GM12878 (cell line): ENCODE results near the gene PES1. TPM values are rescaled to one million over a fixed set of nuclear protein-coding genes. Genes with fewer than 3 reads are reported as not detected.

Experiments used
- ATAC-seq: fragments of 200-7000 bp; cut with Tn5 transposase; 3 replicates; pipeline ENCODE4 v1.9.1; 2020; ENCODE audit warnings: mild to moderate bottlenecking, moderate library complexity
- BruUV-seq: library from RNA; stranded (reverse); fragments of 400-500 nt; replicated peaks from 2 replicates; lab custom pipeline; 2021; lab: Mats Ljungman, UMichigan
- CTCF ChIA-PET: fragments of 300-600 bp; sonication (Branson Sonifier 250); formaldehyde crosslinking; extraction: SDS; loops from one replicate; lab custom pipeline; 2021; ENCODE audit warnings: inconsistent platforms; lab: Yijun Ruan, JAX
- POLR2A ChIA-PET: fragments of 350-600 bp; formaldehyde crosslinking; extraction: SDS; loops from one replicate; lab custom pipeline; 2021; ENCODE audit warnings: inconsistent platforms; lab: Charles Lee
- RAD21 ChIA-PET: fragments of 300-600 bp; sonication (Branson Sonifier 250); formaldehyde crosslinking; loops from one replicate; lab custom pipeline; 2023; ENCODE audit warnings: antibody characterized with exemption; ENCODE audit not compliant: unreplicated experiment; lab: Charles Lee
- SMC1A ChIA-PET: fragments of 300-600 bp; sonication (Branson Sonifier 250); formaldehyde crosslinking; loops from one replicate; lab custom pipeline; 2023; ENCODE audit not compliant: unreplicated experiment, uncharacterized antibody; lab: Charles Lee
- DNase-seq: peaks from one replicate; pipeline ENCODE4 v3.0.0-alpha.2; 2011; ENCODE audit warnings: low read depth, low spot score
- FAIRE-seq: peaks from 3 replicates; lab custom pipeline; 2011; peaks lifted over from hg19 to GRCh38; lab: Jason Lieb, UNC
- H2AFZ ChIP-seq: 2 replicates; pipeline ENCODE4 v1.6.0; 2011; ENCODE audit warnings: low read depth, low read length, control low read depth; ENCODE audit not compliant: control insufficient read depth
- H3K27ac ChIP-seq: 2 replicates; pipeline ENCODE4 v1.5.1; 2011; ENCODE audit warnings: control low read depth; ENCODE audit not compliant: control insufficient read depth, insufficient read depth
- H3K27me3 ChIP-seq, 2 experiments: replicated peaks in 1 of 2; 2 replicates each; pipeline versions ENCODE4 v1.6.0 to v1.6.1; 2011; ENCODE audit warnings: low read length in 1 of 2; ENCODE audit not compliant: control insufficient read depth in 2 of 2, insufficient read depth in 2 of 2
- H3K36me3 ChIP-seq, 2 experiments: 2 replicates each; pipeline ENCODE4 v1.5.1; 2011; ENCODE audit warnings: low read length in 1 of 2; ENCODE audit not compliant: control insufficient read depth in 2 of 2, insufficient read depth in 2 of 2
- H3K4me1 ChIP-seq: 2 replicates; pipeline ENCODE4 v1.6.1; 2011; ENCODE audit warnings: mild to moderate bottlenecking, low read length, moderate library complexity, mixed read lengths; ENCODE audit not compliant: control insufficient read depth, insufficient read depth
- H3K4me2 ChIP-seq: 2 replicates; pipeline ENCODE4 v1.6.0; 2011; ENCODE audit warnings: control low read depth; ENCODE audit not compliant: control insufficient read depth, insufficient read depth
- H3K4me3 ChIP-seq: fragments of 200-600 bp; sonication (generic); 2 replicates; pipeline ENCODE4 v1.5.1; 2016
- H3K79me2 ChIP-seq: 2 replicates; pipeline ENCODE4 v1.6.0; 2011; ENCODE audit warnings: low read length; ENCODE audit not compliant: control insufficient read depth, insufficient read depth
- H3K9ac ChIP-seq: 2 replicates; pipeline ENCODE4 v1.8.0; 2011; ENCODE audit warnings: low read length, control low read depth, mixed read lengths; ENCODE audit not compliant: control insufficient read depth, insufficient read depth
- H3K9me3 ChIP-seq: replicated peaks from 3 replicates; pipeline ENCODE4 v1.5.1; 2011; ENCODE audit warnings: mild to moderate bottlenecking, low read length; ENCODE audit not compliant: control insufficient read depth, insufficient read depth
- H4K20me1 ChIP-seq: 2 replicates; pipeline ENCODE4 v1.6.0; 2011; ENCODE audit not compliant: control insufficient read depth, insufficient read depth
- ETV6 ChIP-seq, 2 experiments: fragments of 450-650 bp in 1 of 2; IDR thresholded peaks in 1 of 2; conservative IDR thresholded peaks in 1 of 2; 2 replicates each; pipeline ENCODE4 v1.6.1; 2014; ENCODE audit warnings: antibody characterized with exemption in 1 of 2, borderline replicate concordance in 1 of 2, low read depth in 1 of 2, mild to moderate bottlenecking in 1 of 2, moderate library complexity in 1 of 2
- FOXM1 ChIP-seq: IDR thresholded peaks from 2 replicates; pipeline ENCODE4 v1.6.1; 2012; ENCODE audit warnings: low read depth, mild to moderate bottlenecking, inconsistent platforms, low read length, moderate library complexity
- HCFC1 ChIP-seq: fragments of 150-350 bp; IDR thresholded peaks from 2 replicates; pipeline ENCODE4 v1.6.1; 2014; ENCODE audit warnings: low read length
- HSF1 ChIP-seq: fragments of 150-350 bp; IDR thresholded peaks from 2 replicates; pipeline ENCODE4 v1.6.1; 2014; ENCODE audit warnings: mild to moderate bottlenecking, low read depth, low read length
- IRF4 ChIP-seq: IDR thresholded peaks from 2 replicates; pipeline ENCODE4 v1.6.1; 2011; ENCODE audit warnings: low read depth, low read length
- MAX ChIP-seq: IDR thresholded peaks from 2 replicates; pipeline ENCODE4 v1.6.1; 2012; ENCODE audit warnings: low read depth, low read length, improper control_type of control experiment
- MTA3 ChIP-seq: IDR thresholded peaks from 2 replicates; pipeline ENCODE4 v1.6.1; 2012; ENCODE audit warnings: low read length, inconsistent platforms, borderline replicate concordance
- RFX5 ChIP-seq: IDR thresholded peaks from 2 replicates; pipeline ENCODE4 v1.6.1; 2011; ENCODE audit warnings: low read depth, low read length, improper control_type of control experiment
- SIN3A ChIP-seq: IDR thresholded peaks from 2 replicates; pipeline ENCODE4 v1.6.1; 2012; ENCODE audit warnings: low read depth, low read length, improper control_type of control experiment
- SREBF2 ChIP-seq: IDR thresholded peaks from 2 replicates; pipeline ENCODE4 v1.6.1; 2012; ENCODE audit warnings: mild to moderate bottlenecking, low read length
- SUPT20H ChIP-seq: IDR thresholded peaks from 2 replicates; pipeline ENCODE4 v1.6.1; 2011; ENCODE audit warnings: low read depth, mild to moderate bottlenecking, low read length, moderate library complexity, borderline replicate concordance; ENCODE audit not compliant: control insufficient read depth
- TAF1 ChIP-seq: IDR thresholded peaks from 2 replicates; pipeline ENCODE4 v1.6.1; 2011; ENCODE audit warnings: mild to moderate bottlenecking, low read depth, low read length, borderline replicate concordance
- WRNIP1 ChIP-seq: IDR thresholded peaks from 2 replicates; pipeline ENCODE4 v1.6.1; 2011; ENCODE audit warnings: low read depth, low read length, improper control_type of control experiment, borderline replicate concordance
- ZNF622 ChIP-seq: fragments of 450-650 bp; IDR thresholded peaks from 2 replicates; pipeline ENCODE4 v1.6.1; 2017; ENCODE audit warnings: mild to moderate bottlenecking, inconsistent platforms
- WGBS: methylation state at CpG from one replicate; pipeline ENCODE4 v1.1.6; 2016; ENCODE audit warnings: low lambda C conversion rate; ENCODE audit not compliant: insufficient replicate concordance, insufficient coverage; ENCODE audit errors: missing lambda C conversion rate; 5-methylcytosine and 5-hydroxymethylcytosine counted together
- in situ Hi-C: fragments of 300-500 bp; cut with MboI; formaldehyde crosslinking; loops from 9 replicates; pipeline ENCODE4 v1.14.3; 2018; ENCODE audit warnings: mixed read lengths
- intact Hi-C: fragments of 100-400 bp; cut with micrococcal nuclease; formaldehyde crosslinking; loops from one replicate; pipeline ENCODE4 v1.14.2; 2022; ENCODE audit not compliant: unreplicated experiment
- polyA plus RNA-seq, 11 experiments: library from polyadenylated mRNA; depleted of rRNA in 4 of 11; unstranded in 6 of 11; stranded (reverse) in 5 of 11; fragments of >200 nt; fragmentation: Nextera tagmentation in 4 of 11; fragmentation: Illumina TruSeq in 1 of 11; extraction: Ambion mirVana in 4 of 11; extraction: Trizol in 1 of 11; gene quantifications; 1 replicate in 1 of 11; 2 replicates in 10 of 11; pipeline versions ENCODE4 v1.2.1 to v1.2.3, GENCODE V29; 2011 to 2016; ENCODE audit warnings: inconsistent platforms in 2 of 11, missing spikeins in 2 of 11, low read depth in 1 of 11
- total RNA-seq, 4 experiments: library from RNA; depleted of rRNA in 3 of 4; stranded (reverse); fragments of >200 nt in 3 of 4; fragmentation: Illumina TruSeq in 1 of 4; extraction: Trizol in 1 of 4; gene quantifications; 2 replicates each; pipeline versions ENCODE4 v1.2.1 to v1.2.3, GENCODE V29; 2013 to 2021

The PES1 gene
- total and polyA plus RNA-seq, 10 of the 15 experiments (the other 5 are each of a cell fraction or from before 2014, with no cell fraction given) = 6.9 to 139 (median 106) TPM

DNA sequence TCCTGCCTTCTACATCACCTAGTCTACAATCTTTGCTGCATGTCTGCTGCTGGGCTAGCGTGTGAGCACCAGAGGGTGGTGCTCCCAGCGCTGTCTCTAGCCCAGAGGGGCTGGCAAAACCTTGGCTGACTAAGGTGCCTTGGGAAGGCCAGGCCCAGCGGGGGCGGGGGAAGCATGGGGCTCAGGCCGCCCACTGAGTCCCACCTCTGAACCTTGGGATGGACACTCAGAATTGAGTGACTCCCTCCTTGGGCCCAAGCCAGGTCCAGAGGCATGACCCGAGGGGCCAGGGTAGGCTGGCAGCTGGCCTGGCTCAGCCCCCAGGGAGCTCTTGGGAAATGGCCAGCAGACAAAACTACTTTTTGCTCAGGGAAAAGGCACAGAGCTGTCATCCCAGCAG lies 9.7 kb downstream of the PES1 start (continued):
- no peak for TF ChIP-seq HSF1
- TF ChIP-seq WRNIP1 = no peak
- TF ChIP-seq IRF4 = no peak

GRCh38 chr22:30580896-30581295 lies 10.8 kb downstream of the PES1 start:
- WGBS = 58% methylated on average over 5 of the region's 6 CpGs
- POLR2A ChIA-PET = no interaction called here

More at GRCh38 chr22:30580896-30581295, 10.8 kb downstream of the PES1 start:
- BruUV-seq = no TSS peak
- TF ChIP-seq MTA3 (no peak), TAF1 (no peak), ETV6 (conservative IDR thresholded peaks at IDR 0.05 in 1 of 2, IDR thresholded peaks at IDR 0.05 in 1 of 2; ENCODE audit: borderline replicate concordance in 1 of 2, low read depth in 1 of 2) (no peak), MAX (no peak), SREBF2 (no peak), RFX5 (no peak), SUPT20H (no peak), FOXM1 (no peak), HCFC1 (no peak), SIN3A (no peak), ZNF622 (no peak)
- FAIRE-seq (no peak), ATAC-seq (no peak), DNase-seq (no peak)
- no peaks in the 10 kb centered on the region for H3K79me2 ChIP-seq
- in situ Hi-C loops = no loop called here
- no peak overlapping the region for H3K9ac ChIP-seq
- H3K4me3 ChIP-seq = no peak overlapping the region
- peaks cover 27 to 65% of the 10 kb centered on the region in 2 experiments for H3K36me3 ChIP-seq
- intact Hi-C loops = no loop called here
- no peaks in the 10 kb centered on the region for H3K9me3 ChIP-seq
- H3K27ac ChIP-seq = no peak overlapping the region
- no peak overlapping the region for H2AFZ ChIP-seq
- no peaks in the 10 kb centered on the region for H3K27me3 ChIP-seq
- ChIA-PET SMC1A (no interaction called here), CTCF (no interaction called here), RAD21 (no interaction called here)
- H3K4me2 ChIP-seq = no peak overlapping the region
- no peaks in the 10 kb centered on the region for H4K20me1 ChIP-seq
- H3K4me1 ChIP-seq = no peaks in the 10 kb centered on the region
